ENCODE measurements around the gene P3H1. TPM values are rescaled to one million over a fixed set of nuclear protein-coding genes. Genes with fewer than 3 reads are reported as not detected.
A peak's percentile ranks its signal among the peaks of the same experiment; 100 is the strongest.
"Not testable (repeated sequence)": the region's sequence is repeated elsewhere in the genome, so short reads cannot be mapped to it uniquely, and the experiment has no call there.

Gene P3H1
- total RNA-seq, 4 donors from 2014 or later: 5.5 to 12.4 (median 7.2) TPM

GRCh38 chr1:42757892-42758275 is 8.9 kb downstream of the P3H1 start:
- Histone ChIP-seq H3K27me3 (no peaks in the 10 kb centered on the region), H3K4me1 (peaks cover 0 to 7% (median 0%) of the 10 kb centered on the region in 3 donors), H3K27ac (no peak overlapping the region), H3K4me3 (no peak overlapping the region), H3K36me3 (peaks cover 10 to 91% (median 15%) of the 10 kb centered on the region in 3 donors), H3K9me3 (no peaks in the 10 kb centered on the region)
- TF ChIP-seq, protein P1, sequence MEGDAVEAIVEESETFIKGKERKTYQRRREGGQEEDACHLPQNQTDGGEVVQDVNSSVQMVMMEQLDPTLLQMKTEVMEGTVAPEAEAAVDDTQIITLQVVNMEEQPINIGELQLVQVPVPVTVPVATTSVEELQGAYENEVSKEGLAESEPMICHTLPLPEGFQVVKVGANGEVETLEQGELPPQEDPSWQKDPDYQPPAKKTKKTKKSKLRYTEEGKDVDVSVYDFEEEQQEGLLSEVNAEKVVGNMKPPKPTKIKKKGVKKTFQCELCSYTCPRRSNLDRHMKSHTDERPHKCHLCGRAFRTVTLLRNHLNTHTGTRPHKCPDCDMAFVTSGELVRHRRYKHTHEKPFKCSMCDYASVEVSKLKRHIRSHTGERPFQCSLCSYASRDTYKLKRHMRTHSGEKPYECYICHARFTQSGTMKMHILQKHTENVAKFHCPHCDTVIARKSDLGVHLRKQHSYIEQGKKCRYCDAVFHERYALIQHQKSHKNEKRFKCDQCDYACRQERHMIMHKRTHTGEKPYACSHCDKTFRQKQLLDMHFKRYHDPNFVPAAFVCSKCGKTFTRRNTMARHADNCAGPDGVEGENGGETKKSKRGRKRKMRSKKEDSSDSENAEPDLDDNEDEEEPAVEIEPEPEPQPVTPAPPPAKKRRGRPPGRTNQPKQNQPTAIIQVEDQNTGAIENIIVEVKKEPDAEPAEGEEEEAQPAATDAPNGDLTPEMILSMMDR (IDR thresholded peaks at IDR 0.05): no peak
- no peak for DNase-seq
- intact Hi-C loops (cut with DNase I): no loop called here

DNA sequence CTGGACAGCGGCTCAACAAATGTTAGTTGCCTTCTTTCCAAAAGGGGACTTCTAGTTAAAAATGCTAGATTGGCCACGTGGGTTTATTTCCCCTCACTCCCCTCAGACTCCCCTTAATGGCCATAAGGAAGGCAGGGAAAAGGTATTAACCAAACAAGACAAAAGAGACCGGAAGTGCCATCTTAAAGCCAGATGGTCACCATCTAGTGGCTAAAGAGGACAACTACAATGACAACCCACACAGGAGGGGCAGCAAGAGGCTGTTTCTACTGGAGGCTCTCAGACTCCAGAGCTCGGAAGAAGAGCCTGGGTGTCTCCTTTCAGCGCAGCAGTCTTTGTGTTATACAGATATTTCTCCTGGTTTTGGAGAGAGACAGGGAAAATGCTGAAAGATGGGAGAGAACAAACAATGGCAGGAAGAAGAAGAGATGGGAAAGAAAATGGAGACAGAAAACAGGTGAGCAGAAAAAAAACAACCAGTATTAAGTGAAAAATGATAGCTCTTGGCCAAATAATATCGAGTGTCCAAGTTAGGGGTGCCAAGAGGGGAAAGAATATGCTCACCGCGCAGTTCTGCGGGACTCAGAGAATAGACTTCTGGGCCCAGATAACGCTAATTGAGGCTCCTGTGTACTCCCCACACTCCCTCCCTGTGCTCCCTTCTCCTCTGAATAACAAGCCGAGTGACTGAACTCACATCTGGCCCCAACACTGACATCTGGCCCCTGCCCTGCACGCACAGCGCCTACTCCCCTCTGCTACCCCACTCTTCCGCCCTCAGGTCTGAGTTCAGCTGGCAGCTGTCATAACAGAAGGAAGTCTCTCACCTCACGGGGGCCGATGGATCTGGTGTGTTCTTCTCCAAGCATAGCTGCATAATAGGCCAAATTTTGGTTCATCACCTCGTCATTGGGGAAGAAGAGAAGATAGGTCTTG is 9.6 kb downstream of the P3H1 start:
- WGBS, 2 donors: 72 to 73% methylated on average over 16 to 17 of the region's 17 CpGs
- H3K36me3 ChIP-seq: peaks cover 10 to 95% (median 20%) of the 10 kb centered on the region in 3 donors
- peaks cover 0 to under 1% (median 0%) of the 10 kb centered on the region in 3 donors for H3K4me1 ChIP-seq
- H3K27ac ChIP-seq: no peak overlapping the region
- no peak overlapping the region for H3K4me3 ChIP-seq
- intact Hi-C loops (cut with DNase I): no loop called here
- DNase-seq: no peak
- no peaks in the 10 kb centered on the region for H3K9me3 ChIP-seq
- H3K27me3 ChIP-seq: no peaks in the 10 kb centered on the region
- TF ChIP-seq POLR2A (IDR thresholded peaks at IDR 0.05): no peak
- TF ChIP-seq, protein P1 (IDR thresholded peaks at IDR 0.05): peak; percentile 14 to 68 (median 62)

- intact Hi-C loops (cut with DNase I): no loop called here
- WGBS, 2 donors: 37 to 42% methylated on average over 1 of the region's 1 CpG
- Histone ChIP-seq H3K9me3 (no peaks in the 10 kb centered on the region), H3K4me1 (no peaks in the 10 kb centered on the region), H3K4me3 (no peak overlapping the region), H3K36me3 (peaks cover 10 to 93% (median 31%) of the 10 kb centered on the region in 3 donors), H3K27me3 (no peaks in the 10 kb centered on the region), H3K27ac (no peak overlapping the region)
- no peak for TF ChIP-seq POLR2A (IDR thresholded peaks at IDR 0.05)
- TF ChIP-seq, protein P1 (IDR thresholded peaks at IDR 0.05): no peak
- no peak for DNase-seq
Measured at GRCh38 chr1:42753070-42753469, 13.8 kb downstream of the P3H1 start.

GRCh38 chr1:42752284-42752683 is 14.5 kb downstream of the P3H1 start:
- TF ChIP-seq, protein P1 (IDR thresholded peaks at IDR 0.05): no peak
- no peak for TF ChIP-seq POLR2A (IDR thresholded peaks at IDR 0.05)
- H3K27me3 ChIP-seq: no peaks in the 10 kb centered on the region
- WGBS, 2 donors: 90 to 91% methylated on average over 4 of the region's 6 CpGs
- H3K9me3 ChIP-seq: no peaks in the 10 kb centered on the region
- no peak overlapping the region for H3K27ac ChIP-seq
- no peak for DNase-seq
- H3K36me3 ChIP-seq: peaks cover 2 to 93% (median 32%) of the 10 kb centered on the region in 3 donors
- intact Hi-C loops (cut with DNase I): no loop called here
- H3K4me1 ChIP-seq: peaks cover 0 to under 1% (median 0%) of the 10 kb centered on the region in 3 donors
- no peak overlapping the region for H3K4me3 ChIP-seq

DNA sequence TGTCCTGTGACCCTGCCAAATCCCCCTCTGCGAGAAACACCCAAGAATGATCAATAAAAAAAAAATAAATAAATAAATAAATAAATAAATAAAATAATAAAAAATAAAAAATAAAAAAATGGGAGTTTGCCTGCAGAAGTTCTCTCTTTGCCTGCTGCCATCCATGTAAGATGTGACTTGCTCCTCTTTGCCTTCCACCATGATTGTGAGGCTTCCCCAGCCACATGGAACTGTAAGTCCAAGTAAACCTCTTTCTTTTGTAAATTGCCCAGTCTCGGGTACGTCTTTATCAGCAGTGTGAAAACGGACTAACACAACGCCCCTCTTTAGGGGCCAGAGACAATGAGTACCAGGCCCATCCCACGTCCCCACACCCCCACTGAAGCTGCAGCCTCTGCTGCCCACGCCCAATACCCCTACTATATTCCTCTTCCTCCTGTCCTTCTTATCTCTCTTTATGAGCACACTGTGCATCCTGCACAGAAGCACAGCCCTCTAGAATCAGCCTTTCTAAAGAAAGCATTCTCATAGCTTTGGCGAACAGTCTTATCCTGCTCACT is 15.2 kb downstream of the P3H1 start:
- H3K27ac ChIP-seq; H3K4me1 ChIP-seq; DNase-seq; intact Hi-C loops (cut with DNase I); H3K9me3 ChIP-seq; H3K27me3 ChIP-seq; H3K4me3 ChIP-seq: not testable (repeated sequence)
- peaks cover 0 to 94% (median 32%) of the 10 kb centered on the region in 3 donors for H3K36me3 ChIP-seq
- WGBS, 2 donors: 95 to 97% methylated on average over 7 to 8 of the region's 8 CpGs

Measured in esophagus squamous epithelium (tissue), 5 donors.